GM12874 (cell line): ENCODE data around the gene DOC2B.

Experiments
- TF ChIP-seq, protein P1 (sequence below): IDR thresholded peaks from 2 replicates; pipeline ENCODE4 v1.5.1; 2011; ENCODE audit warnings: low read depth, mild to moderate bottlenecking, control low read depth, low read length, moderate library complexity; ENCODE audit not compliant: insufficient read depth

Gene DOC2B

DNA sequence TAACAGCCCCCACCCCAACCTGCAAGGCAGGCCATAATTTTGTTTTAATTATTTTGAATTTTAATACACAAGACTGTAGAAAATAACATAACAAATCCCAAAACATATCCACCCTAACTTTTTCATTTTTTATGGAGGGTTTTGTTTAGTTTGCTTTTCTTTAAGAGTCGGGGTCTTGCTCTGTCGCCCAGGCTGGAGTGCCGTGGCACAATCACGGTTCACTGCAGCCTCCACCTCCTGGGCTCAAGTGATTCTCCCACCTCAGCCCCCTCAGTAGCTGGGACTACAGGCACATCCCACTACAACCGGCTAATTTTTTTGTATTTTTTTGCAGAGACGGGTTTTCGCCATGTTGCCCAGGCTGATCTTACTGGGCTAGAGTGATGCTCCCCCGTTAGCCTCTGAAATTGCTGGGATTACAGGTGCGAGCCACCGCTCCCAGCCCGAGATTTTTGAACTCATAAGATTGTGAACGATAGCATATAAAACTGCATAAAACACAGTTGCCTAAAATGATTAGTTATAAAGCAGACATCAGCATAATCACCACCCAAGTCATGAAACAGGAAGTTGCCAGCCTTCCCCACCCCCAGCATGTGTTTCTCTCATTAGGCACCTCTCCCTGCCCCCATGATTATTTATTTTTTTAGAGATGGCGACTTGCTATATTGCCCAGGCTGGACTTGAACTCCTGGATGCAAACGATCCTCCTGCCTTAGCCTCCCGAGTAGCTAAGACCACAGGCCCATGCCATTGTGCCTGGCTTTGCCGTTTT lies 13.6 kb upstream of the DOC2B start:
- TF ChIP-seq, protein P1, sequence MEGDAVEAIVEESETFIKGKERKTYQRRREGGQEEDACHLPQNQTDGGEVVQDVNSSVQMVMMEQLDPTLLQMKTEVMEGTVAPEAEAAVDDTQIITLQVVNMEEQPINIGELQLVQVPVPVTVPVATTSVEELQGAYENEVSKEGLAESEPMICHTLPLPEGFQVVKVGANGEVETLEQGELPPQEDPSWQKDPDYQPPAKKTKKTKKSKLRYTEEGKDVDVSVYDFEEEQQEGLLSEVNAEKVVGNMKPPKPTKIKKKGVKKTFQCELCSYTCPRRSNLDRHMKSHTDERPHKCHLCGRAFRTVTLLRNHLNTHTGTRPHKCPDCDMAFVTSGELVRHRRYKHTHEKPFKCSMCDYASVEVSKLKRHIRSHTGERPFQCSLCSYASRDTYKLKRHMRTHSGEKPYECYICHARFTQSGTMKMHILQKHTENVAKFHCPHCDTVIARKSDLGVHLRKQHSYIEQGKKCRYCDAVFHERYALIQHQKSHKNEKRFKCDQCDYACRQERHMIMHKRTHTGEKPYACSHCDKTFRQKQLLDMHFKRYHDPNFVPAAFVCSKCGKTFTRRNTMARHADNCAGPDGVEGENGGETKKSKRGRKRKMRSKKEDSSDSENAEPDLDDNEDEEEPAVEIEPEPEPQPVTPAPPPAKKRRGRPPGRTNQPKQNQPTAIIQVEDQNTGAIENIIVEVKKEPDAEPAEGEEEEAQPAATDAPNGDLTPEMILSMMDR = no peak

DNA sequence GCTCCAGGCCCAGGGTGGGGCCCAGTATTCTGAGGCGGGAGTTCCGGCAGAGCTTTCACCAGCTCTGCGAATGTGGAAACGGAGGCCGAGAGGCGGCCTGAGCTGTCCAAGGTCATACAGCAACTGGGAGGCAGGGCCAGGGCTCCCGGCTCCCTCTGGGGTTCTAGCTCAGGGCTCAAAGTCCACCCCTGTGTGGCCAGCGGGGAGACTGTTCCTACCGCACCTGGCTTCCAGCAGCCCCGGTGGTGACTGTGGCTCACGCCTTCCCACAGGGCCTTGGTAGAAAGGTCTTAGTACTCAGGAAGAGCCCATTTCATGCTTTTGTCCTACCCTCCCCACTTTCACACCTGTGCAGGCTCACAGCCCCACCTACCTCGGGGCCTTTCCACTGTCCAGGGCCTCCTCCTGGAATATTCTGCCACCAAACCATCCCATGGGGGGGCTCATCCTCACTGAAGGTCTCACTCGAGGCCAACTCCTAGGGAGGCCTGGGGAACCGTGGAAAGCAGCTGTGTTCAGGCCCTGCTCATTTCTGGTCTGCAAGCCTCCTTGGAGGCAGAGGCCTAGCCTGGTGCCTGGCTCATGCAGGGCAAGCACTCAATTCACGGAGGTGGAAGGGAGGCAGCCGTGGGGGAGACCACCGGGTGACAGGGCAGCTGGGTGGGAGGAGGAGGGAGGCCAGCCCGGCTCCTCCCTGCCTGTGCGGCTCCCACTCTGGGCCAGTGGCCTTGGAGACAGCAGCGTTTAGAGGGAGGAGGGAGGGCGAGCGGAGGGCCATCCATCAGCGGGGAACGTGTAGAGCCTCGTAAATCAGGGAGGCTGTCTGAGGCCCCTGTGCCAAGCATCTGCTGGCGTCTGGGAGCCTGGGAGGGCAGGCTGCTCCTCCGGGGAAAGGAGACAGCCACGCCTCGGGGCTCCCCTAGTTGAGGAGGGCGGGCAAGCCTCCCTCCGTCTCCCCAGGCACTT lies 12.7 kb upstream of the DOC2B start:
- TF ChIP-seq, protein P1 = no peak

DNA sequence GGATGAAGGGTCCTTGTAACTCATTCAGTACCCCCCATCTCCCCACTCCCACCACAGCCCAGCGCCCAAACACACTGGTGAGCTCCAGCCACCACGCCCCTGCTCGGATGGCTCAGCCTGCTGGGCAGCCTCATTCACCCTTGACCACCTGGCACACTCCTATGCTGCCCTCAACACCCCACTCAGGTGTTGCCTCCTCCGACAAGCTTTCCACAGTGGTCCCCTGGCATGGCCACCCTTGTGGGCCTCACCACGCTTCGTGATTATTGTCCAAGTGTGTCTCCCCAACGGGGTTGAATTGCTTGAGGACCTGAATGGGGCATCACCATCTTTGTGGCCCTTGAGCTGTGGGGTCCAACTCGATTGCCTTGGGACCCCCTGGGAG lies 12.0 kb upstream of the DOC2B start:
- TF ChIP-seq, protein P1 = no peak

DNA sequence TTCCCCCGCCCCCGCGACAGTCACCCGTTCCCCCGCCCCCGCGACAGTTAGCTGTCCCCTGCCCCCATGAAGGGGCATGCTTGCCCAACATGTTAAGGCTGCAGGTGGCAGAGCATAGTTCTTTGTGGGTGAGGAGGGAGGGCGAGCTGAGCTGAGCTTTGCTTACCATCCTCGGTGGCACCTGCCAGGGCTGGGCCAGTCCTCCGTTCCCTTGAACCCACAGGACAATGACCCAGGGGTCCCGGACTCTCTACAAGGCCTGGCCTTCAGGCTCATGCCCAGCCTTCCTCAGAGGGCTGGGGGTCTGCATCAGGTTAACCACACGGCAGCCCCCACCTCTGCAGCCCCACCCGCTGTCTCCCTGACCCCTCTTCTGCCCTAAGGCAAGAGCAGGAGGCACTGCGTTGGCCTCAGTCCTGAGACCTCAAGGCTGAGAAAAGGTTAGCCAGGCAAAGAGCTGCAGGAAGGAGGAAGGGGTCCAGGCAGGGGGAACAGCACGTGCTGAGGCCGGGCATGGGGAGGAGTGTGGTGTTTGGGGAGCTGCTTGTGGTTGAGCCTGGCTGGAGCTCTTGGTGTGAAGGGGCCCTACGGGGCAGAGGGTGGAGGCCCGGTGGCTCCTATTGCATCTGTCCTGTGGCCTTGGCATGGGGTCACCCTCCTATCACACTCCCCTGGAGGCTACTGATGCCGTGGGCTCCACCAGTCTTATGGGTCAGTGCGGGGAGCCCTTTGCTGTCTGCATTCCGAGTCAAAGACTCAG lies 11.4 kb upstream of the DOC2B start:
- TF ChIP-seq, protein P1 = no peak

DNA sequence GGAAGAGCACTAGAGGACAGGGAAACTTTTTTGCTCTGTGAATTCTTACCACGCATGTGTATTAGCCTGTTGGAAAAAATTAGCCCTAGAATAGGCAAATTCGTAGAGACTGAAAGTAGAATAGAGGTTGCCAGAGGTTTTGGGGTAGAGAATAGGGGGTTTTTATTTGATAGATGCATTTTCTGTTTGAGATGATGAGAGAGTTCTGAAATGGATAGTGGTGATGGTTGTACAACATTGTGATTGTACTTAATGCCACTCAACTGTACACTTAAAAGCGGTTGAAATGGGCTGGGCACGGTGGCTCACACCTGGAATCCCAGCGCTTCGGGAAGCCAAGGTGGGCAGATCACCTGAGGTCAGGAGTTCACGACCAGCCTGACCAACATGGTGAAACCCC lies 8.0 kb upstream of the DOC2B start:
- TF ChIP-seq, protein P1 = no peak

DNA sequence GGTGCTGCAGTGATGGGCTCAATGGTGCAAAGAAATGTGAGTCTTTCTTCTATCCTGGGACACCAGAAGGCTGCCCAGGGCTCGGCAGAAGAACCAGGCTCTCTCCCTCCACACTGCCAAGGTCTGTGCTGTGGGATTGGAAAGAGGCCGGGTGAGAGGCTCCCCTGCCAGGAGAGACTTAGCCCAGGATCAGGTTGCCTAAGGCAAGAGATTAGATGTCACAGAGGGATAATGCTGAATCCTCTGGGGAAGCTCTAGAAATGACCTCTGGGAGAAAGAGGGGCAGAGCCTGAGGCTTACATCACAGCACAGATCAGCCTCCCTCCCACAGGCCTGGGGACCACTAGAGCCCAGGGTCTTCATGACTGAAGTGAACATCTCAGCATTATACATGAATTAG lies 5.7 kb upstream of the DOC2B start:
- TF ChIP-seq, protein P1 = no peak
